Fibroblast of lung (primary cell): ENCODE data around the gene KRT23. TPM values are rescaled to one million over a fixed set of nuclear protein-coding genes. Genes with fewer than 3 reads are reported as not detected.

Source experiments
- DNase-seq, 2 donors: peaks; one replicate each; pipeline versions ENCODE4 v3.0.0 to v3.0.0-alpha.2; 2010; ENCODE audit warnings: low read depth in 2 of 2
- H2AFZ ChIP-seq: 2 replicates; pipeline ENCODE4 v1.5.1; 2012; ENCODE audit warnings: low read length, control low read depth, inconsistent platforms
- H3K27ac ChIP-seq: 2 replicates; pipeline ENCODE4 v1.5.1; 2011; ENCODE audit warnings: low read length, control low read depth; ENCODE audit not compliant: insufficient read depth
- H3K27me3 ChIP-seq: 2 replicates; pipeline ENCODE4 v1.5.1; 2011; ENCODE audit warnings: mild to moderate bottlenecking, low read length; ENCODE audit not compliant: control insufficient read depth, insufficient read depth
- H3K36me3 ChIP-seq: 2 replicates; pipeline ENCODE4 v1.5.1; 2011; ENCODE audit warnings: low read length; ENCODE audit not compliant: control insufficient read depth, insufficient read depth
- H3K4me1 ChIP-seq: 2 replicates; pipeline ENCODE4 v1.5.1; 2011; ENCODE audit warnings: low read length; ENCODE audit not compliant: control insufficient read depth, insufficient read depth; ENCODE audit errors: extremely low read depth
- H3K4me2 ChIP-seq: 2 replicates; pipeline ENCODE4 v1.5.1; 2011; ENCODE audit warnings: low read length, control low read depth; ENCODE audit not compliant: insufficient read depth; ENCODE audit errors: extremely low read depth
- H3K4me3 ChIP-seq, 4 experiments: fragments of 200-600 bp in 1 of 4; sonication (generic) in 1 of 4; replicated peaks in 1 of 4; 2 replicates each; pipeline ENCODE4 v1.5.1; 2011 to 2016; ENCODE audit warnings: low read length in 4 of 4, low read depth in 3 of 4, mild to moderate bottlenecking in 3 of 4, control low read depth in 2 of 4, inconsistent platforms in 1 of 4, mixed read lengths in 1 of 4; ENCODE audit not compliant: insufficient read depth in 1 of 4; ENCODE audit errors: control extremely low read depth in 1 of 4
- H3K79me2 ChIP-seq: 2 replicates; pipeline ENCODE4 v1.5.1; 2012; ENCODE audit warnings: mild to moderate bottlenecking, low read length, inconsistent platforms; ENCODE audit not compliant: control insufficient read depth, insufficient read depth
- H3K9ac ChIP-seq: 2 replicates; pipeline ENCODE4 v1.5.1; 2011; ENCODE audit warnings: mild to moderate bottlenecking, low read length, control low read depth; ENCODE audit not compliant: insufficient read depth
- H3K9me3 ChIP-seq: 2 replicates; pipeline ENCODE4 v1.5.1; 2012; ENCODE audit warnings: low read depth, low read length; ENCODE audit not compliant: control insufficient read depth, insufficient read depth
- H4K20me1 ChIP-seq: 2 replicates; pipeline ENCODE4 v1.5.1; 2011; ENCODE audit warnings: low read length; ENCODE audit not compliant: control insufficient read depth, insufficient read depth; ENCODE audit errors: extremely low read depth
- EZH2 ChIP-seq: IDR thresholded peaks from 2 replicates; pipeline ENCODE4 v1.5.1; 2012; ENCODE audit warnings: low read length, control low read depth, mild to moderate bottlenecking; ENCODE audit errors: missing control alignments
- polyA plus RNA-seq, 2 donors: library from polyadenylated mRNA; depleted of rRNA in 1 of 2; stranded (reverse) in 1 of 2; unstranded in 1 of 2; fragments of >200 nt; gene quantifications; 2 replicates each; pipeline ENCODE4 v1.2.1, GENCODE V29; 2011 to 2012; ENCODE audit warnings: missing spikeins in 1 of 2
- total RNA-seq: library from RNA; depleted of rRNA; stranded (reverse); fragments of >200 nt; gene quantifications from 2 replicates; pipeline ENCODE4 v1.2.1, GENCODE V29; 2014
- TF ChIP-seq, protein P1 (sequence below), 2 donors: IDR thresholded peaks in 1 of 2; conservative IDR thresholded peaks in 1 of 2; 1 replicate in 1 of 2; 2 replicates in 1 of 2; pipeline ENCODE4 v1.5.1; 2011 to 2012; ENCODE audit warnings: low read length in 2 of 2, control low read depth in 1 of 2, inconsistent platforms in 1 of 2, low read depth in 1 of 2, mild to moderate bottlenecking in 1 of 2

The KRT23 gene
- total and polyA plus RNA-seq, 2 donors (not counting 1 experiment from before 2014, with no cell fraction given): 0.17 TPM; not detected in 1

DNA sequence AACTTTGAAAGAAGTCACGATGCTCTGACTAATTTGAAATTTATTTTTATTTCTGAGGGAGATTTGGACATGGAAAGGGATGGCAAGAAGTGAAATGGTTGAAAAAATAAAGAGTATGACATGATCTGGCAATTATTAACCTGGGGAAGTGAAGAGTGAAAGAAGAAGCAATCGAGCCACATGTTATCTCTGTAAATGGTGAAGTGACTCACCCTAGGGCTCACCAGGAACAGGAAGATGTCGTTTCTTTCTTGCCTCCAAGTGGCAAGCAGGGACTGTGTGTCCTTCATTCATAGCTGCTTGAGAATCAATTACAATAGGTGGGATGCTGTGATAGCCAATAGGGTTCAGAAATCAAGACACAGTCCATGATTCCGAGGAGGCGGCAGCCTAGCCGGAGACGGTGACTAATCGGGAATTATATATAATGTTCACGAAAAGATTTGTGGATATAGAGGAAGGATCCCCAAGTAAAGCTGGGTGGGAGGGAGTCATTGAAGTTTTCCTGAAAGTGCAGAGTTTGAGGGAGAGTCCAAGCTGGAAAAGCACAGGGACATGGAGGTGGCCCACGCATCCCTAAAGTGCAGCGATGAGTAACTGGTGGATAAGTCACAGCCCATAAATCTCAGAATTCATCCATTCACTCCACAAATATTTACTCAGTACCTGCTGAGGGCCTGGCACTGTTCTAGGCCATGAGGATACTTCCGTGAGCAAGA lies 34.2 kb downstream of the KRT23 start:
- no peaks in the 10 kb centered on the region for H3K27me3 ChIP-seq
- H3K9me3 ChIP-seq: no peaks in the 10 kb centered on the region
- no peaks in the 10 kb centered on the region for H4K20me1 ChIP-seq
- H3K27ac ChIP-seq: no peak overlapping the region
- DNase-seq: peak; percentile 10 to 74
- no peak overlapping the region for H3K9ac ChIP-seq
- no peaks in the 10 kb centered on the region for H3K79me2 ChIP-seq
- TF ChIP-seq, protein P1, sequence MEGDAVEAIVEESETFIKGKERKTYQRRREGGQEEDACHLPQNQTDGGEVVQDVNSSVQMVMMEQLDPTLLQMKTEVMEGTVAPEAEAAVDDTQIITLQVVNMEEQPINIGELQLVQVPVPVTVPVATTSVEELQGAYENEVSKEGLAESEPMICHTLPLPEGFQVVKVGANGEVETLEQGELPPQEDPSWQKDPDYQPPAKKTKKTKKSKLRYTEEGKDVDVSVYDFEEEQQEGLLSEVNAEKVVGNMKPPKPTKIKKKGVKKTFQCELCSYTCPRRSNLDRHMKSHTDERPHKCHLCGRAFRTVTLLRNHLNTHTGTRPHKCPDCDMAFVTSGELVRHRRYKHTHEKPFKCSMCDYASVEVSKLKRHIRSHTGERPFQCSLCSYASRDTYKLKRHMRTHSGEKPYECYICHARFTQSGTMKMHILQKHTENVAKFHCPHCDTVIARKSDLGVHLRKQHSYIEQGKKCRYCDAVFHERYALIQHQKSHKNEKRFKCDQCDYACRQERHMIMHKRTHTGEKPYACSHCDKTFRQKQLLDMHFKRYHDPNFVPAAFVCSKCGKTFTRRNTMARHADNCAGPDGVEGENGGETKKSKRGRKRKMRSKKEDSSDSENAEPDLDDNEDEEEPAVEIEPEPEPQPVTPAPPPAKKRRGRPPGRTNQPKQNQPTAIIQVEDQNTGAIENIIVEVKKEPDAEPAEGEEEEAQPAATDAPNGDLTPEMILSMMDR (conservative IDR thresholded peaks at IDR 0.05 in 1 of 2, IDR thresholded peaks at IDR 0.05 in 1 of 2; ENCODE audit: low read depth in 1 of 2, low read length in 2 of 2): no peak
- no peak for TF ChIP-seq EZH2
- no peak overlapping the region for H3K4me3 ChIP-seq
- no peak overlapping the region for H3K4me2 ChIP-seq
- no peaks in the 10 kb centered on the region for H3K36me3 ChIP-seq
- H2AFZ ChIP-seq: no peak overlapping the region
- H3K4me1 ChIP-seq: peaks cover 9% of the 10 kb centered on the region

GRCh38 chr17:40902498-40902897 lies 34.9 kb downstream of the KRT23 start:
- H2AFZ ChIP-seq: no peak overlapping the region
- DNase-seq: no peak

GRCh38 chr17:40901981-40902474 lies 35.4 kb downstream of the KRT23 start:
- Histone ChIP-seq H2AFZ (no peak overlapping the region), H3K4me1 (peaks cover 9% of the 10 kb centered on the region), H3K4me2 (no peak overlapping the region), H3K9ac (no peak overlapping the region), H4K20me1 (no peaks in the 10 kb centered on the region), H3K27ac (no peak overlapping the region), H3K4me3 (no peak overlapping the region), H3K79me2 (no peaks in the 10 kb centered on the region), H3K9me3 (no peaks in the 10 kb centered on the region), H3K27me3 (no peaks in the 10 kb centered on the region), H3K36me3 (no peaks in the 10 kb centered on the region)
- peak in 1 of 2 donors; percentile 37 for DNase-seq
- TF ChIP-seq, protein P1 (conservative IDR thresholded peaks at IDR 0.05 in 1 of 2, IDR thresholded peaks at IDR 0.05 in 1 of 2; ENCODE audit: low read depth in 1 of 2, low read length in 2 of 2): no peak
- TF ChIP-seq EZH2: no peak

More at GRCh38 chr17:40902498-40902897, 34.9 kb downstream of the KRT23 start:
- TF ChIP-seq, protein P1 (conservative IDR thresholded peaks at IDR 0.05 in 1 of 2, IDR thresholded peaks at IDR 0.05 in 1 of 2; ENCODE audit: low read depth in 1 of 2, low read length in 2 of 2): no peak
- TF ChIP-seq EZH2: no peak
- Histone ChIP-seq H3K4me1 (peaks cover 9% of the 10 kb centered on the region), H3K9me3 (no peaks in the 10 kb centered on the region), H3K4me2 (no peak overlapping the region), H4K20me1 (no peaks in the 10 kb centered on the region), H3K27ac (no peak overlapping the region), H3K9ac (no peak overlapping the region), H3K36me3 (no peaks in the 10 kb centered on the region), H3K27me3 (no peaks in the 10 kb centered on the region), H3K4me3 (no peak overlapping the region), H3K79me2 (no peaks in the 10 kb centered on the region)
